ENCODE results near the gene PLGRKT. TPM values are rescaled to one million over a fixed set of nuclear protein-coding genes. Genes with fewer than 3 reads are reported as not detected.
A peak's percentile ranks its signal among the peaks of the same experiment; 100 is the strongest.
"Not testable (repeated sequence)": the region's sequence is repeated elsewhere in the genome, so short reads cannot be mapped to it uniquely, and the experiment has no call there.

Gene PLGRKT
- total RNA-seq, 1 experiment from 2014 or later, result 11.4 TPM

DNA sequence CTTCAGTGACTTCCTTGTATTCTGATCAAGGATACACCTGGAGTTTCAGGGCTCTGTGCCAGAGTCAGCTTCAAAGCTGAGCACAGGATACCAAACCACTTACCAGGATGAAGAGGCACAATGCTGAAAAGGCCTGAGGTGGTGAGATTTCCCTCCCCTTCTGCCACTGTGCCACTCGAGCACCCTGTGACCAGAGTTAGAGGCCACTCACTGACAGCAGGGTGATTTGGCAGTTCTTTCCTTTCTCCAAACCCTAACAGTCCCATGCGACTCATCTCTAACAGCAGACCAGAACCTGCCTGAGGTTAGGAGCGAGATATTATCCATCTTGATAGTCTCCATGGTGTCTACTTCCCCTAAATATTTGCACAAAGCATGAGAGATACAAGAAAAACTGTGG lies 1.8 kb downstream of the PLGRKT start:
- Histone ChIP-seq H3F3A (ENCODE audit: low read length, unreplicated experiment) (peaks cover 3% of the 10 kb centered on the region), H3K9ac (ENCODE audit: low read length) (0 out of 2 replicates have a peak overlapping the region, but pooled peaks have one; percentile 92), H2AFZ (ENCODE audit: low read length) (no peak overlapping the region), H3K4me2 (ENCODE audit: low read length) (peak overlapping the region; percentile 93), H3K9me3 (ENCODE audit: low read length) (no peaks in the 10 kb centered on the region), H3K9me2 (replicated peaks; ENCODE audit: low read length) (no peaks in the 10 kb centered on the region), H3K4me3 (ENCODE audit: low read length) (no peak overlapping the region), H3K4me1 (ENCODE audit: insufficient read depth, low read length) (peaks cover 27% of the 10 kb centered on the region), H3K27me3 (ENCODE audit: low read length) (no peaks in the 10 kb centered on the region), H4K20me1 (ENCODE audit: low read length) (no peaks in the 10 kb centered on the region), H3K79me2 (ENCODE audit: low read length) (no peaks in the 10 kb centered on the region), H3K27ac (ENCODE audit: low read length) (peak overlapping the region; percentile 98), H3K36me3 (ENCODE audit: low read depth, low read length) (0 out of 2 replicates have a peak, but pooled peaks cover 5% of the 10 kb centered on the region)
- ChIA-PET CTCF (no interaction called here), POLR2A (ENCODE audit: unreplicated experiment) (no interaction called here)
- no peak for TF ChIP-seq EZH2phosphoT487 (IDR thresholded peaks at IDR 0.05; ENCODE audit: borderline replicate concordance, low read length)
- TF ChIP-seq, protein P1, sequence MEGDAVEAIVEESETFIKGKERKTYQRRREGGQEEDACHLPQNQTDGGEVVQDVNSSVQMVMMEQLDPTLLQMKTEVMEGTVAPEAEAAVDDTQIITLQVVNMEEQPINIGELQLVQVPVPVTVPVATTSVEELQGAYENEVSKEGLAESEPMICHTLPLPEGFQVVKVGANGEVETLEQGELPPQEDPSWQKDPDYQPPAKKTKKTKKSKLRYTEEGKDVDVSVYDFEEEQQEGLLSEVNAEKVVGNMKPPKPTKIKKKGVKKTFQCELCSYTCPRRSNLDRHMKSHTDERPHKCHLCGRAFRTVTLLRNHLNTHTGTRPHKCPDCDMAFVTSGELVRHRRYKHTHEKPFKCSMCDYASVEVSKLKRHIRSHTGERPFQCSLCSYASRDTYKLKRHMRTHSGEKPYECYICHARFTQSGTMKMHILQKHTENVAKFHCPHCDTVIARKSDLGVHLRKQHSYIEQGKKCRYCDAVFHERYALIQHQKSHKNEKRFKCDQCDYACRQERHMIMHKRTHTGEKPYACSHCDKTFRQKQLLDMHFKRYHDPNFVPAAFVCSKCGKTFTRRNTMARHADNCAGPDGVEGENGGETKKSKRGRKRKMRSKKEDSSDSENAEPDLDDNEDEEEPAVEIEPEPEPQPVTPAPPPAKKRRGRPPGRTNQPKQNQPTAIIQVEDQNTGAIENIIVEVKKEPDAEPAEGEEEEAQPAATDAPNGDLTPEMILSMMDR (conservative IDR thresholded peaks at IDR 0.05; ENCODE audit: low read depth, low read length), result no peak
- TF ChIP-seq EZH2 (IDR thresholded peaks at IDR 0.05; ENCODE audit: low read length, unreplicated experiment), result no peak
- DNase-seq, result peak; percentile 55
- intact Hi-C loops (cut with micrococcal nuclease), result no loop called here
- no TSS peak for BruUV-seq (replicated peaks)
- ATAC-seq, result peak; percentile 15

DNA sequence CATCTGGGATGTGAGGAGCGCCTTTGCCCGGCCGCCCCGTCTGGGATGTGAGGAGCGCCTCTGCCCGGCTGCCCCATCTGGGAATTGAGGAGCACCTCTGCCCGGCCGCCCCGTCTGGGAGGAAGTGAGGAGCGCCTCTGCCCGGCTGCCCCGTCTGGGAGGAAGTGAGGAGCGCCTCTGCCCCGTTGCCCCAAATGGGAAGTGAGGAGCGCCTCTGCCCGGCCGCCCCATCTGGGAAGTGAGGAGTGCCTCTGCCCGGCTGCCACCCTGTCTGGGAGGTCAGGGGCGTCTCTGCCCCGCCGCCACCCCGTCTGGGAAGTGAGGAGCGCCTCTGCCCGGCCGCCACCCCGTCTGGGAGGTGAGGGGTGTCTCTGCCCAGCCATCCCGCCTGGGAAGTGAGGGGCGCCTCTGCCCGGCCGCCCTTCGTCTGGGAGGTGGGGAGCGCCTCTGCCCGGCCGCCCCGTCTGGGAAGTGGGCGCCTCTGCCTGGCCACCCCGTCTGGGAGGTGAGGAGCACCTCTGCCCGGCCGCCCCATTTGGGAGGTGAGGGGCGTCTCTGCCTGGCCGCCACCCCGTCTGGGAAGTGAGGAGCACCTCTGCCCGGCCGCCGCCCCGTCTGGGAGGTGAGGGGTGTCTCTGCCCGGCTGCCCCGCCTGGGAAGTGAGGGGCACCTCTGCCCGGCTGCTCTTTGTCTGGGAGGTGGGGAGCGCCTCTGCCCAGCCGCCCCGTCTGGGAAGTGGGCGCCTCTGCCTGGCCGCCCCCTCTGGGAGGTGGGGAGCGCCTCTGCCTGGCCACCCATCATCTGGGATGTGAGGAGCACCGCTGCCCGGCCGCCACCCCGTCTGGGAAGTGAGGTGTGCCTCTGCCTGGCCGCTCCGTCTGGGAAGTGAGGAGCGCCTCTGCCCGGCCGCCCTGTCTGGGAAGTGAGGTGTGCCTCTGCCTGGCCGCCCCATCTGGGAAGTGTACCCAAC lies 3.6 kb downstream of the PLGRKT start:
- H3K4me2 ChIP-seq (ENCODE audit: low read length); H3K79me2 ChIP-seq (ENCODE audit: low read length); H3K9me2 ChIP-seq (replicated peaks; ENCODE audit: low read length); H3K27ac ChIP-seq (ENCODE audit: low read length); intact Hi-C loops (cut with micrococcal nuclease); H3K4me3 ChIP-seq (ENCODE audit: low read length); DNase-seq; H3F3A ChIP-seq (ENCODE audit: low read length, unreplicated experiment); H3K27me3 ChIP-seq (ENCODE audit: low read length); BruUV-seq (replicated peaks); CTCF ChIA-PET; ATAC-seq; H3K9ac ChIP-seq (ENCODE audit: low read length); H3K36me3 ChIP-seq (ENCODE audit: low read depth, low read length); H2AFZ ChIP-seq (ENCODE audit: low read length); POLR2A ChIA-PET (ENCODE audit: unreplicated experiment); H4K20me1 ChIP-seq (ENCODE audit: low read length); H3K9me3 ChIP-seq (ENCODE audit: low read length): not testable (repeated sequence)
- peaks cover 25% of the 10 kb centered on the region for H3K4me1 ChIP-seq (ENCODE audit: insufficient read depth, low read length)

DNA sequence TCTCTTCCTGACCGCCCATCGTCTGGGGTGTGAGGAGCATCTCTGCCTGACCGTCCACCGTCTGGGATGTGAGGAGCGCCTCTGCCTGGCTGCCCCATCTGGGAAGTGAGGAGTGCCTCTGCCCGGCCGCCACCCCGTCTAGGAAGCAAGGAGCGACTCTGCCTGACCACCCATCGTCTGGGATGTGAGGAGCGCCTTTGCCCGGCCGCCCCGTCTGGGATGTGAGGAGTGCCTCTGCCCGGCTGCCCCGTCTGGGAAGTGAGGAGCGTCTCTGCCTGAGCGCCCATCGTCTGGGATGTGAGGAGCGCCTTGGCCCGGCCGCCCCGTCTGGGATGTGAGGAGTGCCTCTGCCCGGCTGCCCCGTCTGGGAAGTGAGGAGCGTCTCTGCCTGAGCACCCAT lies 4.4 kb downstream of the PLGRKT start:
- H3K4me3 ChIP-seq (ENCODE audit: low read length); H2AFZ ChIP-seq (ENCODE audit: low read length); H3K4me2 ChIP-seq (ENCODE audit: low read length); ATAC-seq; H3K27ac ChIP-seq (ENCODE audit: low read length); CTCF ChIA-PET; DNase-seq; BruUV-seq (replicated peaks); H3K27me3 ChIP-seq (ENCODE audit: low read length); POLR2A ChIA-PET (ENCODE audit: unreplicated experiment); H3K36me3 ChIP-seq (ENCODE audit: low read depth, low read length); H3F3A ChIP-seq (ENCODE audit: low read length, unreplicated experiment); H3K9ac ChIP-seq (ENCODE audit: low read length); H3K79me2 ChIP-seq (ENCODE audit: low read length); H3K9me3 ChIP-seq (ENCODE audit: low read length); intact Hi-C loops (cut with micrococcal nuclease); H3K9me2 ChIP-seq (replicated peaks; ENCODE audit: low read length); H4K20me1 ChIP-seq (ENCODE audit: low read length): not testable (repeated sequence)
- peaks cover 23% of the 10 kb centered on the region for H3K4me1 ChIP-seq (ENCODE audit: insufficient read depth, low read length)

DNA sequence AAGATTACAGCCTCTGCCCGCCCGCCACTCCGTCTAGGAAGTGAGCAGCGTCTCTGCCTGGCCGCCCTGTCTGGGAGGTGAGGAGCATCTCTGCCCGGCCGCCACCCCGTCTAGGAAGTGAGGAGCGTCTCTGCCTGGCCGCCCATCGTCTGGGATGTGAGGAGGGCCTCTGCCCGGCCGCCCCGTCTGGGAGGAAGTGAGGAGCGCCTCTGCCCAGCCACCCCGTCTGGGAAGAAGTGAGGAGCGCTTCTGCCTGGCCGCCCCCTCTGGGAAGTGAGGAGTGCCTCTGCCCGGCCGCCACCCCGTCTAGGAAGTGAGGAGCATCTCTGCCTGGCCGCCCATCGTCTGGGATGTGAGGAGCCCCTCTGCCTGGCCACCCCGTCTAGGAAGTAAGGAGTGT lies 4.8 kb downstream of the PLGRKT start:
- H3K9me2 ChIP-seq (replicated peaks; ENCODE audit: low read length); H3K9me3 ChIP-seq (ENCODE audit: low read length); H3K79me2 ChIP-seq (ENCODE audit: low read length); POLR2A ChIA-PET (ENCODE audit: unreplicated experiment); ATAC-seq; H3K9ac ChIP-seq (ENCODE audit: low read length); H3F3A ChIP-seq (ENCODE audit: low read length, unreplicated experiment); H4K20me1 ChIP-seq (ENCODE audit: low read length); H3K36me3 ChIP-seq (ENCODE audit: low read depth, low read length); CTCF ChIA-PET; DNase-seq; intact Hi-C loops (cut with micrococcal nuclease); H3K27ac ChIP-seq (ENCODE audit: low read length); H3K27me3 ChIP-seq (ENCODE audit: low read length); H3K4me2 ChIP-seq (ENCODE audit: low read length); H3K4me3 ChIP-seq (ENCODE audit: low read length); BruUV-seq (replicated peaks); H2AFZ ChIP-seq (ENCODE audit: low read length): not testable (repeated sequence)
- peaks cover 18% of the 10 kb centered on the region for H3K4me1 ChIP-seq (ENCODE audit: insufficient read depth, low read length)
